K562 (cell line): ENCODE data around the gene MEPE. TPM values are rescaled to one million over a fixed set of nuclear protein-coding genes. Genes with fewer than 3 reads are reported as not detected.

Source experiments
- BDP1 ChIP-seq: IDR thresholded peaks from 3 replicates; pipeline ENCODE4 v1.6.1; 2011; ENCODE audit not compliant: insufficient read length, insufficient read depth
- CREBBP ChIP-seq: IDR thresholded peaks from one replicate; pipeline ENCODE4 v1.6.1; 2012; ENCODE audit warnings: low read depth, mild to moderate bottlenecking, control low read depth, inconsistent platforms, low read length
- FOS ChIP-seq: IDR thresholded peaks from 3 replicates; pipeline ENCODE4 v1.6.1; 2011; ENCODE audit not compliant: insufficient read length; ENCODE audit errors: extremely low read depth
- NR2F6 ChIP-seq: fragments of 450-650 bp; formaldehyde crosslinking; IDR thresholded peaks from 2 replicates; pipeline ENCODE4 v1.4.0; 2020; ENCODE audit warnings: mild to moderate bottlenecking
- POLR2A ChIP-seq: fragments of 450-650 bp; conservative IDR thresholded peaks from 2 replicates; pipeline ENCODE4 v1.6.1; 2016
- ZNF76 ChIP-seq: fragments of 250-450 bp; sonication (Bioruptor Pico); IDR thresholded peaks from 2 replicates; pipeline ENCODE4 v1.4.0; 2020; ENCODE audit warnings: mild to moderate bottlenecking, moderate library complexity, borderline replicate concordance
- polyA plus RNA-seq, 8 experiments: library from polyadenylated mRNA; depleted of rRNA in 4 of 8; stranded (reverse) in 5 of 8; unstranded in 3 of 8; fragments of >200 nt; fragmentation: Nextera tagmentation in 2 of 8; fragmentation: Illumina TruSeq in 1 of 8; extraction: Ambion mirVana in 2 of 8; extraction: Trizol in 1 of 8; gene quantifications; 2 replicates each; pipeline versions ENCODE4 v1.2.1 to v1.2.3, GENCODE V29; 2011 to 2014; ENCODE audit warnings: inconsistent platforms in 1 of 8, missing spikeins in 1 of 8
- total RNA-seq, 7 experiments: library from RNA; depleted of rRNA in 6 of 7; stranded (reverse); fragments of >200 nt in 6 of 7; fragmentation: Illumina TruSeq in 2 of 7; extraction: Trizol in 2 of 7; gene quantifications; 2 replicates each; pipeline versions ENCODE4 v1.2.1 to v1.2.3, GENCODE V29; 2011 to 2021; ENCODE audit warnings: low replicate concordance in 1 of 7
- TF ChIP-seq, protein P1 (sequence below): fragments of 450-650 bp; IDR thresholded peaks from 2 replicates; pipeline ENCODE4 v1.6.1; 2016; ENCODE audit warnings: mild to moderate bottlenecking
- TF ChIP-seq, protein P2 (sequence below): fragments of 250-450 bp; sonication (Bioruptor Pico); IDR thresholded peaks from 2 replicates; pipeline ENCODE4 v1.8.0; 2021; ENCODE audit warnings: borderline replicate concordance, mild to moderate bottlenecking, moderate library complexity; ENCODE audit not compliant: poor library complexity, severe bottlenecking
- TF ChIP-seq, protein P3 (sequence below): fragments of 450-650 bp; formaldehyde crosslinking; IDR thresholded peaks from 2 replicates; pipeline ENCODE4 v1.4.0; 2020; ENCODE audit warnings: mild to moderate bottlenecking, moderate library complexity

The MEPE gene
- total and polyA plus RNA-seq, 9 of the 15 experiments (the other 6 are each of a cell fraction or from before 2014, with no cell fraction given) = not detected

GRCh38 chr4:87880106-87880505, 47.3 kb downstream of the MEPE start (continued):
- TF ChIP-seq NR2F6 (no peak), BDP1 (no peak), POLR2A (no peak), FOS (no peak), ZNF76 (no peak), CREBBP (no peak)
- TF ChIP-seq, protein P1, sequence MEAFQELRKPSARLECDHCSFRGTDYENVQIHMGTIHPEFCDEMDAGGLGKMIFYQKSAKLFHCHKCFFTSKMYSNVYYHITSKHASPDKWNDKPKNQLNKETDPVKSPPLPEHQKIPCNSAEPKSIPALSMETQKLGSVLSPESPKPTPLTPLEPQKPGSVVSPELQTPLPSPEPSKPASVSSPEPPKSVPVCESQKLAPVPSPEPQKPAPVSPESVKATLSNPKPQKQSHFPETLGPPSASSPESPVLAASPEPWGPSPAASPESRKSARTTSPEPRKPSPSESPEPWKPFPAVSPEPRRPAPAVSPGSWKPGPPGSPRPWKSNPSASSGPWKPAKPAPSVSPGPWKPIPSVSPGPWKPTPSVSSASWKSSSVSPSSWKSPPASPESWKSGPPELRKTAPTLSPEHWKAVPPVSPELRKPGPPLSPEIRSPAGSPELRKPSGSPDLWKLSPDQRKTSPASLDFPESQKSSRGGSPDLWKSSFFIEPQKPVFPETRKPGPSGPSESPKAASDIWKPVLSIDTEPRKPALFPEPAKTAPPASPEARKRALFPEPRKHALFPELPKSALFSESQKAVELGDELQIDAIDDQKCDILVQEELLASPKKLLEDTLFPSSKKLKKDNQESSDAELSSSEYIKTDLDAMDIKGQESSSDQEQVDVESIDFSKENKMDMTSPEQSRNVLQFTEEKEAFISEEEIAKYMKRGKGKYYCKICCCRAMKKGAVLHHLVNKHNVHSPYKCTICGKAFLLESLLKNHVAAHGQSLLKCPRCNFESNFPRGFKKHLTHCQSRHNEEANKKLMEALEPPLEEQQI = no peak
- TF ChIP-seq, protein P2, sequence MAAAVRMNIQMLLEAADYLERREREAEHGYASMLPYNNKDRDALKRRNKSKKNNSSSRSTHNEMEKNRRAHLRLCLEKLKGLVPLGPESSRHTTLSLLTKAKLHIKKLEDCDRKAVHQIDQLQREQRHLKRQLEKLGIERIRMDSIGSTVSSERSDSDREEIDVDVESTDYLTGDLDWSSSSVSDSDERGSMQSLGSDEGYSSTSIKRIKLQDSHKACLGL (CRISPR knock-in tag) = no peak
- TF ChIP-seq, protein P3, sequence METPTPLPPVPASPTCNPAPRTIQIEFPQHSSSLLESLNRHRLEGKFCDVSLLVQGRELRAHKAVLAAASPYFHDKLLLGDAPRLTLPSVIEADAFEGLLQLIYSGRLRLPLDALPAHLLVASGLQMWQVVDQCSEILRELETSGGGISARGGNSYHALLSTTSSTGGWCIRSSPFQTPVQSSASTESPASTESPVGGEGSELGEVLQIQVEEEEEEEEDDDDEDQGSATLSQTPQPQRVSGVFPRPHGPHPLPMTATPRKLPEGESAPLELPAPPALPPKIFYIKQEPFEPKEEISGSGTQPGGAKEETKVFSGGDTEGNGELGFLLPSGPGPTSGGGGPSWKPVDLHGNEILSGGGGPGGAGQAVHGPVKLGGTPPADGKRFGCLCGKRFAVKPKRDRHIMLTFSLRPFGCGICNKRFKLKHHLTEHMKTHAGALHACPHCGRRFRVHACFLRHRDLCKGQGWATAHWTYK = no peak
